Smooth muscle cell (in vitro differentiated cells): ENCODE data around the gene WWC2. TPM values are rescaled to one million over a fixed set of nuclear protein-coding genes. Genes with fewer than 3 reads are reported as not detected.

Experiments
- DNase-seq: peaks from one replicate; lab custom pipeline; 2025; ENCODE audit not compliant: unreplicated experiment; lab: John Stamatoyannopoulos, UW
- H2AFZ ChIP-seq: fragments of 200-600 bp; sonication (generic); 2 replicates; pipeline ENCODE4 v1.6.0; 2016; ENCODE audit warnings: antibody characterized with exemption, low read depth, mild to moderate bottlenecking
- H3F3A ChIP-seq: fragments of 200-600 bp; sonication (generic); 2 replicates; pipeline ENCODE4 v1.6.0; 2017; ENCODE audit warnings: antibody characterized with exemption, low read depth
- H3K27ac ChIP-seq: fragments of 200-600 bp; sonication (generic); 2 replicates; pipeline ENCODE4 v1.5.1; 2016; ENCODE audit warnings: low read depth, mild to moderate bottlenecking
- H3K27me3 ChIP-seq: fragments of 200-600 bp; sonication (generic); 2 replicates; pipeline ENCODE4 v1.6.1; 2016; ENCODE audit warnings: low read depth, mild to moderate bottlenecking
- H3K36me3 ChIP-seq: fragments of 200-600 bp; sonication (generic); 2 replicates; pipeline ENCODE4 v1.5.1; 2016; ENCODE audit warnings: low read depth
- H3K4me1 ChIP-seq: fragments of 200-600 bp; sonication (generic); 2 replicates; pipeline ENCODE4 v1.5.1; 2016; ENCODE audit warnings: low read depth
- H3K4me2 ChIP-seq: fragments of 200-600 bp; sonication (generic); 2 replicates; pipeline ENCODE4 v1.6.0; 2016; ENCODE audit warnings: mild to moderate bottlenecking
- H3K4me3 ChIP-seq: fragments of 200-600 bp; sonication (generic); 2 replicates; pipeline ENCODE4 v1.5.1; 2016; ENCODE audit warnings: mild to moderate bottlenecking
- H3K79me2 ChIP-seq: fragments of 200-600 bp; sonication (generic); 2 replicates; pipeline ENCODE4 v1.6.0; 2016; ENCODE audit warnings: low read depth, mild to moderate bottlenecking
- H3K9ac ChIP-seq: fragments of 200-600 bp; sonication (generic); 2 replicates; pipeline ENCODE4 v1.6.0; 2016; ENCODE audit warnings: low read depth
- H3K9me3 ChIP-seq: fragments of 200-600 bp; sonication (generic); replicated peaks from 2 replicates; pipeline ENCODE4 v1.5.1; 2016; ENCODE audit warnings: low read depth
- H4K20me1 ChIP-seq: fragments of 200-600 bp; sonication (generic); 2 replicates; pipeline ENCODE4 v1.6.0; 2016; ENCODE audit warnings: low read depth
- CTCF ChIP-seq: fragments of 200-600 bp; sonication (generic); IDR thresholded peaks from 2 replicates; pipeline ENCODE4 v1.5.1; 2017; ENCODE audit warnings: borderline replicate concordance, mild to moderate bottlenecking, antibody characterized with exemption; ENCODE audit not compliant: insufficient read depth, poor library complexity, severe bottlenecking
- WGBS: methylation state at CpG from one replicate; pipeline ENCODE4 v1.1.7; 2016; ENCODE audit warnings: low lambda C conversion rate; 5-methylcytosine and 5-hydroxymethylcytosine counted together
- polyA plus RNA-seq: library from polyadenylated mRNA; unstranded; fragments of >200 nt; fragmentation: Nextera tagmentation; extraction: Ambion mirVana; gene quantifications from 2 replicates; pipeline ENCODE4 v1.2.1, GENCODE V29; 2016
- total RNA-seq: library from RNA; depleted of rRNA; stranded (reverse); fragments of >200 nt; gene quantifications from 2 replicates; pipeline ENCODE4 v1.2.3, GENCODE V29; 2014

Gene WWC2
- total and polyA plus RNA-seq, 2 experiments from 2014 or later = 11.2 to 13.5 TPM

GRCh38 chr4:183304538-183304937 lies 205.5 kb downstream of the WWC2 start:
- H4K20me1 ChIP-seq = no peaks in the 10 kb centered on the region
- H3K4me1 ChIP-seq = no peaks in the 10 kb centered on the region
- H3K27me3 ChIP-seq = no peaks in the 10 kb centered on the region
- H3K27ac ChIP-seq = no peak overlapping the region
- no peaks in the 10 kb centered on the region for H3K79me2 ChIP-seq
- no peaks in the 10 kb centered on the region for H3K36me3 ChIP-seq
- no peak overlapping the region for H3K4me3 ChIP-seq
- no peaks in the 10 kb centered on the region for H3F3A ChIP-seq
- DNase-seq = no peak
- no peaks in the 10 kb centered on the region for H3K9me3 ChIP-seq
- 94% methylated on average over 2 of the region's 2 CpGs for WGBS
- no peak overlapping the region for H3K4me2 ChIP-seq
- TF ChIP-seq CTCF = no peak
- H2AFZ ChIP-seq = no peak overlapping the region
- no peak overlapping the region for H3K9ac ChIP-seq

DNA sequence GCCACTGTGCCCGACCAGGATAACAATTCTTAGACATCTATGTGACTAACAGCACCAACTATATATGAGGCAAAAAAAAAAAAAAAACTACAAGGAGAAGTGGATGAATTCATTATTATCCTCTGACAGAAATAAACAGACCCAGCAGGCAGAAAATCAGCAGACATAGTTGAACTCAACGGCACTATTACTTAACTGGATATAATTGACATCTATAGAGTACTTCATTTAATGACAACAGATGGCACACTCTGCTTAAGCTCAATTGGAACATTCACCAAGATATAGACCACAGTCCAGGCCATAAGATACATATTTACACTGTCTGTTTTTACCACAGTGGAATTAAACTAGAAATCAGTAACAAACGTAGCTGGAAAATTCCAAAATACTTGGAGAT lies 207.8 kb downstream of the WWC2 start:
- no peak for TF ChIP-seq CTCF
- no peak overlapping the region for H3K9ac ChIP-seq
- 87% methylated on average over 3 of the region's 3 CpGs for WGBS
- no peaks in the 10 kb centered on the region for H3K36me3 ChIP-seq
- H4K20me1 ChIP-seq = no peaks in the 10 kb centered on the region
- no peak overlapping the region for H3K4me2 ChIP-seq
- H3K4me1 ChIP-seq = no peaks in the 10 kb centered on the region
- H3K27ac ChIP-seq = no peak overlapping the region
- DNase-seq = no peak
- no peaks in the 10 kb centered on the region for H3K79me2 ChIP-seq
- no peaks in the 10 kb centered on the region for H3F3A ChIP-seq
- no peak overlapping the region for H2AFZ ChIP-seq
- no peak overlapping the region for H3K4me3 ChIP-seq
- no peaks in the 10 kb centered on the region for H3K27me3 ChIP-seq
- no peaks in the 10 kb centered on the region for H3K9me3 ChIP-seq

DNA sequence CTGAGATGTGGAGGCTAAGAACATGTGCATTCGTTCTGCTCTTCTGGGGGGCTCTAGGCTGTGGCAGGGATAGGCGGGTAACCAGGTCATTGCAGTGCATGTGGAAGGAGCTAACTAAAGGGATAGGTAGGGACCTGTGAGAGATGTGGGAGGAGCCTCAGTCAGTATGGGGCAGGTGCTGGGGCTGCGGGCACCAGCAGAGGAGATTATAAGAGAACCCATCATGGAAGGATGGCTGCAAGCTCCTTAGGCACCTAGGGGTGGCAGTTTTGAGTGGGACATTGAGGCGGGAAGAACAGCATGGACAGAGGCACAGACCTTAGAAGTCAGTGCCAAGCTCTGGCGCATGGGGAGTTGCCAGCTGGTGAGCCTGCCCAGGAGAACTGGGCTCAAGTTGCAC lies 213.8 kb downstream of the WWC2 start:
- Histone ChIP-seq H3K36me3 (no peaks in the 10 kb centered on the region), H3K27ac (no peak overlapping the region), H3K4me1 (no peaks in the 10 kb centered on the region), H4K20me1 (no peaks in the 10 kb centered on the region), H3K79me2 (no peaks in the 10 kb centered on the region), H3F3A (no peaks in the 10 kb centered on the region), H2AFZ (no peak overlapping the region), H3K4me3 (no peak overlapping the region), H3K27me3 (no peaks in the 10 kb centered on the region), H3K9ac (no peak overlapping the region), H3K9me3 (no peaks in the 10 kb centered on the region), H3K4me2 (no peak overlapping the region)
- no peak for DNase-seq
- WGBS = 98% methylated on average over 5 of the region's 5 CpGs
- no peak for TF ChIP-seq CTCF

- no peaks in the 10 kb centered on the region for H3K36me3 ChIP-seq
- no peak for TF ChIP-seq CTCF
- no peak overlapping the region for H3K27ac ChIP-seq
- no peak overlapping the region for H3K9ac ChIP-seq
- no peaks in the 10 kb centered on the region for H3K9me3 ChIP-seq
- no peaks in the 10 kb centered on the region for H3K79me2 ChIP-seq
- DNase-seq = no peak
- no peaks in the 10 kb centered on the region for H3K27me3 ChIP-seq
- no peaks in the 10 kb centered on the region for H3F3A ChIP-seq
- H4K20me1 ChIP-seq = no peaks in the 10 kb centered on the region
- no peak overlapping the region for H3K4me2 ChIP-seq
- H2AFZ ChIP-seq = no peak overlapping the region
- H3K4me3 ChIP-seq = no peak overlapping the region
- 97% methylated on average over 15 of the region's 15 CpGs for WGBS
- H3K4me1 ChIP-seq = no peaks in the 10 kb centered on the region
Measured at GRCh38 chr4:183314336-183314735, 215.3 kb downstream of the WWC2 start.
